ENCODE results near the gene NCOA1. TPM values are rescaled to one million over a fixed set of nuclear protein-coding genes. Genes with fewer than 3 reads are reported as not detected.

The NCOA1 gene
- total RNA-seq, 1 donor from 2014 or later = 46.9 TPM

- DNase-seq (no peak), ATAC-seq (no peak)
- no peaks in the 10 kb centered on the region for H3K9me3 ChIP-seq
- H3K4me3 ChIP-seq = no peak overlapping the region
- H3K36me3 ChIP-seq = no peaks in the 10 kb centered on the region
- peaks cover 11% of the 10 kb centered on the region for H3K4me1 ChIP-seq
- H3K27me3 ChIP-seq = no peaks in the 10 kb centered on the region
- intact Hi-C loops (cut with DNase I) = no loop called here
- TF ChIP-seq, protein P1, sequence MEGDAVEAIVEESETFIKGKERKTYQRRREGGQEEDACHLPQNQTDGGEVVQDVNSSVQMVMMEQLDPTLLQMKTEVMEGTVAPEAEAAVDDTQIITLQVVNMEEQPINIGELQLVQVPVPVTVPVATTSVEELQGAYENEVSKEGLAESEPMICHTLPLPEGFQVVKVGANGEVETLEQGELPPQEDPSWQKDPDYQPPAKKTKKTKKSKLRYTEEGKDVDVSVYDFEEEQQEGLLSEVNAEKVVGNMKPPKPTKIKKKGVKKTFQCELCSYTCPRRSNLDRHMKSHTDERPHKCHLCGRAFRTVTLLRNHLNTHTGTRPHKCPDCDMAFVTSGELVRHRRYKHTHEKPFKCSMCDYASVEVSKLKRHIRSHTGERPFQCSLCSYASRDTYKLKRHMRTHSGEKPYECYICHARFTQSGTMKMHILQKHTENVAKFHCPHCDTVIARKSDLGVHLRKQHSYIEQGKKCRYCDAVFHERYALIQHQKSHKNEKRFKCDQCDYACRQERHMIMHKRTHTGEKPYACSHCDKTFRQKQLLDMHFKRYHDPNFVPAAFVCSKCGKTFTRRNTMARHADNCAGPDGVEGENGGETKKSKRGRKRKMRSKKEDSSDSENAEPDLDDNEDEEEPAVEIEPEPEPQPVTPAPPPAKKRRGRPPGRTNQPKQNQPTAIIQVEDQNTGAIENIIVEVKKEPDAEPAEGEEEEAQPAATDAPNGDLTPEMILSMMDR (IDR thresholded peaks at IDR 0.05) = no peak
- H3K27ac ChIP-seq = no peak overlapping the region
Observed at GRCh38 chr2:24621779-24622538, 130.9 kb downstream of the NCOA1 start.

- no peak for ATAC-seq
- H3K36me3 ChIP-seq = no peaks in the 10 kb centered on the region
- peaks cover 11% of the 10 kb centered on the region for H3K4me1 ChIP-seq
- DNase-seq = no peak
- H3K27ac ChIP-seq = no peak overlapping the region
- no peaks in the 10 kb centered on the region for H3K27me3 ChIP-seq
- H3K4me3 ChIP-seq = no peak overlapping the region
- intact Hi-C loops (cut with DNase I) = no loop called here
- TF ChIP-seq, protein P1 (IDR thresholded peaks at IDR 0.05) = no peak
- H3K9me3 ChIP-seq = no peaks in the 10 kb centered on the region
Observed at GRCh38 chr2:24623535-24623934, 132.5 kb downstream of the NCOA1 start.

- TF ChIP-seq, protein P1 (IDR thresholded peaks at IDR 0.05) = no peak
- no peaks in the 10 kb centered on the region for H3K27me3 ChIP-seq
- ATAC-seq = no peak
- no peak overlapping the region for H3K4me3 ChIP-seq
- intact Hi-C loops (cut with DNase I) = no loop called here
- no peaks in the 10 kb centered on the region for H3K9me3 ChIP-seq
- no peaks in the 10 kb centered on the region for H3K36me3 ChIP-seq
- H3K27ac ChIP-seq = no peak overlapping the region
- DNase-seq = no peak
- H3K4me1 ChIP-seq = peaks cover 15% of the 10 kb centered on the region
Observed at GRCh38 chr2:24625728-24626127, 134.7 kb downstream of the NCOA1 start.

GRCh38 chr2:24626131-24626530 is 135.1 kb downstream of the NCOA1 start:
- TF ChIP-seq, protein P1 (IDR thresholded peaks at IDR 0.05) = no peak
- H3K4me3 ChIP-seq = no peak overlapping the region
- peak; percentile 48 for ATAC-seq

GRCh38 chr2:24628746-24629145 is 137.7 kb downstream of the NCOA1 start:
- Histone ChIP-seq H3K4me3 (no peak overlapping the region), H3K27ac (no peak overlapping the region), H3K4me1 (peaks cover 9% of the 10 kb centered on the region), H3K27me3 (no peaks in the 10 kb centered on the region), H3K36me3 (no peaks in the 10 kb centered on the region), H3K9me3 (no peaks in the 10 kb centered on the region)
- TF ChIP-seq, protein P1 (IDR thresholded peaks at IDR 0.05) = no peak
- ATAC-seq (no peak), DNase-seq (no peak)
- intact Hi-C loops (cut with DNase I) = no loop called here

More at GRCh38 chr2:24626131-24626530, 135.1 kb downstream of the NCOA1 start:
- Histone ChIP-seq H3K4me1 (peaks cover 11% of the 10 kb centered on the region), H3K27me3 (no peaks in the 10 kb centered on the region), H3K9me3 (no peaks in the 10 kb centered on the region), H3K36me3 (no peaks in the 10 kb centered on the region), H3K27ac (no peak overlapping the region)
- DNase-seq = no peak
- intact Hi-C loops (cut with DNase I) = no loop called here
